ENCODE results near the gene BANP.
"Not testable (repeated sequence)": the region's sequence is repeated elsewhere in the genome, so short reads cannot be mapped to it uniquely, and the experiment has no call there.

DNA sequence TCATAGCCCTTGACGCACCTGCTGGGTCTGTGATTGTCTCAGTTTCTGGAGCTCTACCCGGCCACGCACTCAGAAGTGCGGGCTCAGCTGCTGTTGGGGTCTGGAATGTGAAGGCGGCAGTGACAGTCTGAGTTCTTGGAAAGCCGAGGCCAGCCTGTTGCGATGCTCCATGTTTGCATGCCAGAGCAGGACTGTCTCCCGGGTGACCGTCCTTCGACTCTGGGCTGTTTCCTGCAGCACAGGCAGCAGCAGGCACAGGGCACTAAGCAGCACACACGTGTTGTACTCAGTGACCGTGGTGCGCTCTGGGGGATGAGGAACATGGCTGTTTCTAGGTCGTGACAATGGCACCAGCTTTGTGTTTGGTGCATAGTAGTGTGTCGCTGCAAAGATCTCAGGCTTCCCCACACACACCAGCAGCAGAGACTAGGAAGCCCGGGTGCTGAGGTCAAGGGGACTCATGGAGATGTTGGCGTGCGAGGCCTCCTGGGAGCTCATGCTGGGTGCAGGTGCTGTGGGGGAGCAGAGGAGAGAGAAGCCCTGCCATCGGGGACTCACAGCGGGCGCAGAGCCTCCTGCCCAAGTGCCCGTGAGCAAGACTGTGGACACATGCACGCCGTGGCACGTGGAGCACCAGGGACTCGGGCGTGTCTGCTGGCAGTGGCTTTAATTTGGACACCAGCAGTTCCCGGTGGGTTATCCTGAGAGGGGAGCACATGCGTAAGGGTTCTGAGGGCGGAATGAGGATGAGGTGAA lies 84.8 kb downstream of the BANP start:
- TF ChIP-seq, protein P1, sequence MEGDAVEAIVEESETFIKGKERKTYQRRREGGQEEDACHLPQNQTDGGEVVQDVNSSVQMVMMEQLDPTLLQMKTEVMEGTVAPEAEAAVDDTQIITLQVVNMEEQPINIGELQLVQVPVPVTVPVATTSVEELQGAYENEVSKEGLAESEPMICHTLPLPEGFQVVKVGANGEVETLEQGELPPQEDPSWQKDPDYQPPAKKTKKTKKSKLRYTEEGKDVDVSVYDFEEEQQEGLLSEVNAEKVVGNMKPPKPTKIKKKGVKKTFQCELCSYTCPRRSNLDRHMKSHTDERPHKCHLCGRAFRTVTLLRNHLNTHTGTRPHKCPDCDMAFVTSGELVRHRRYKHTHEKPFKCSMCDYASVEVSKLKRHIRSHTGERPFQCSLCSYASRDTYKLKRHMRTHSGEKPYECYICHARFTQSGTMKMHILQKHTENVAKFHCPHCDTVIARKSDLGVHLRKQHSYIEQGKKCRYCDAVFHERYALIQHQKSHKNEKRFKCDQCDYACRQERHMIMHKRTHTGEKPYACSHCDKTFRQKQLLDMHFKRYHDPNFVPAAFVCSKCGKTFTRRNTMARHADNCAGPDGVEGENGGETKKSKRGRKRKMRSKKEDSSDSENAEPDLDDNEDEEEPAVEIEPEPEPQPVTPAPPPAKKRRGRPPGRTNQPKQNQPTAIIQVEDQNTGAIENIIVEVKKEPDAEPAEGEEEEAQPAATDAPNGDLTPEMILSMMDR (IDR thresholded peaks at IDR 0.05): not testable (repeated sequence)
- TF ChIP-seq, protein P2, sequence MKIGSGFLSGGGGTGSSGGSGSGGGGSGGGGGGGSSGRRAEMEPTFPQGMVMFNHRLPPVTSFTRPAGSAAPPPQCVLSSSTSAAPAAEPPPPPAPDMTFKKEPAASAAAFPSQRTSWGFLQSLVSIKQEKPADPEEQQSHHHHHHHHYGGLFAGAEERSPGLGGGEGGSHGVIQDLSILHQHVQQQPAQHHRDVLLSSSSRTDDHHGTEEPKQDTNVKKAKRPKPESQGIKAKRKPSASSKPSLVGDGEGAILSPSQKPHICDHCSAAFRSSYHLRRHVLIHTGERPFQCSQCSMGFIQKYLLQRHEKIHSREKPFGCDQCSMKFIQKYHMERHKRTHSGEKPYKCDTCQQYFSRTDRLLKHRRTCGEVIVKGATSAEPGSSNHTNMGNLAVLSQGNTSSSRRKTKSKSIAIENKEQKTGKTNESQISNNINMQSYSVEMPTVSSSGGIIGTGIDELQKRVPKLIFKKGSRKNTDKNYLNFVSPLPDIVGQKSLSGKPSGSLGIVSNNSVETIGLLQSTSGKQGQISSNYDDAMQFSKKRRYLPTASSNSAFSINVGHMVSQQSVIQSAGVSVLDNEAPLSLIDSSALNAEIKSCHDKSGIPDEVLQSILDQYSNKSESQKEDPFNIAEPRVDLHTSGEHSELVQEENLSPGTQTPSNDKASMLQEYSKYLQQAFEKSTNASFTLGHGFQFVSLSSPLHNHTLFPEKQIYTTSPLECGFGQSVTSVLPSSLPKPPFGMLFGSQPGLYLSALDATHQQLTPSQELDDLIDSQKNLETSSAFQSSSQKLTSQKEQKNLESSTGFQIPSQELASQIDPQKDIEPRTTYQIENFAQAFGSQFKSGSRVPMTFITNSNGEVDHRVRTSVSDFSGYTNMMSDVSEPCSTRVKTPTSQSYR (CRISPR knock-in tag; IDR thresholded peaks at IDR 0.05): not testable (repeated sequence)
- TF ChIP-seq, protein P3, sequence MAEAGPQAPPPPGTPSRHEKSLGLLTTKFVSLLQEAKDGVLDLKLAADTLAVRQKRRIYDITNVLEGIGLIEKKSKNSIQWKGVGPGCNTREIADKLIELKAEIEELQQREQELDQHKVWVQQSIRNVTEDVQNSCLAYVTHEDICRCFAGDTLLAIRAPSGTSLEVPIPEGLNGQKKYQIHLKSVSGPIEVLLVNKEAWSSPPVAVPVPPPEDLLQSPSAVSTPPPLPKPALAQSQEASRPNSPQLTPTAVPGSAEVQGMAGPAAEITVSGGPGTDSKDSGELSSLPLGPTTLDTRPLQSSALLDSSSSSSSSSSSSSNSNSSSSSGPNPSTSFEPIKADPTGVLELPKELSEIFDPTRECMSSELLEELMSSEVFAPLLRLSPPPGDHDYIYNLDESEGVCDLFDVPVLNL (CRISPR knock-in tag; IDR thresholded peaks at IDR 0.05; ENCODE audit: borderline replicate concordance, low read depth): not testable (repeated sequence)
- TF ChIP-seq, protein P4, sequence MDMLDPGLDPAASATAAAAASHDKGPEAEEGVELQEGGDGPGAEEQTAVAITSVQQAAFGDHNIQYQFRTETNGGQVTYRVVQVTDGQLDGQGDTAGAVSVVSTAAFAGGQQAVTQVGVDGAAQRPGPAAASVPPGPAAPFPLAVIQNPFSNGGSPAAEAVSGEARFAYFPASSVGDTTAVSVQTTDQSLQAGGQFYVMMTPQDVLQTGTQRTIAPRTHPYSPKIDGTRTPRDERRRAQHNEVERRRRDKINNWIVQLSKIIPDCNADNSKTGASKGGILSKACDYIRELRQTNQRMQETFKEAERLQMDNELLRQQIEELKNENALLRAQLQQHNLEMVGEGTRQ (CRISPR knock-in tag; IDR thresholded peaks at IDR 0.05): not testable (repeated sequence)
- TF ChIP-seq ZNF121 (CRISPR knock-in tag; IDR thresholded peaks at IDR 0.05); ZNF263 (CRISPR knock-in tag; IDR thresholded peaks at IDR 0.05; ENCODE audit: low read depth); ZNF138 (CRISPR knock-in tag; conservative IDR thresholded peaks at IDR 0.05): not testable (repeated sequence)

Measured in WTC11 (cell line).